Vagina (tissue), 2 donors: ENCODE results near the gene FAM3D.

ENCODE experiments used
- POLR2A ChIP-seq, 2 donors: fragments of 450-650 bp; IDR thresholded peaks; one replicate each; pipeline ENCODE4 v1.6.1; 2017; ENCODE audit warnings: antibody characterized with exemption in 2 of 2, mild to moderate bottlenecking in 2 of 2, moderate library complexity in 2 of 2
- TF ChIP-seq, protein P1 (sequence below), 3 experiments: fragments of 450-650 bp in 2 of 3; fragments of 200-600 bp in 1 of 3; sonication (generic) in 1 of 3; IDR thresholded peaks; one replicate each; pipeline ENCODE4 v1.5.1; 2017 to 2019; ENCODE audit warnings: antibody characterized with exemption in 3 of 3, mild to moderate bottlenecking in 2 of 3, moderate library complexity in 2 of 3

DNA sequence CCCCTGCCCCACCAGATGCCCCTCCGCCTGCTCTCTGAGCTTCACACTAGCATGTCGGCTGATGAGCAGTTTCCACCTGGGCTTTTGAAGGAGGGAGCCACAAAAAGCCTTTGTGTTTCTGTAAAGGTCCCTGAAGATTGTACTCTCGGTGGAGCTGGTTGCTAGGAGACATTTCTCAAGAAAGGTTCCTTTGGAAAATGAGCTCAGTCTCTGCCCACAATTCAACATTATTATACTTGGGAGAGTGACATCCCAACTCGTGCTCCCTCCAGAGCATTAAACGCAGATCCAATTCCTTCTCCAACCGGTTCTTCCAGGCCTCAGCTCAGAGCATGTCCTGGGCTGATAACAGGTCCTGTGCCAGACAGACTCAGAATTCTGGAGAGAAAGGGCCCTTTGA lies 62.5 kb downstream of the FAM3D start:
- TF ChIP-seq, protein P1, sequence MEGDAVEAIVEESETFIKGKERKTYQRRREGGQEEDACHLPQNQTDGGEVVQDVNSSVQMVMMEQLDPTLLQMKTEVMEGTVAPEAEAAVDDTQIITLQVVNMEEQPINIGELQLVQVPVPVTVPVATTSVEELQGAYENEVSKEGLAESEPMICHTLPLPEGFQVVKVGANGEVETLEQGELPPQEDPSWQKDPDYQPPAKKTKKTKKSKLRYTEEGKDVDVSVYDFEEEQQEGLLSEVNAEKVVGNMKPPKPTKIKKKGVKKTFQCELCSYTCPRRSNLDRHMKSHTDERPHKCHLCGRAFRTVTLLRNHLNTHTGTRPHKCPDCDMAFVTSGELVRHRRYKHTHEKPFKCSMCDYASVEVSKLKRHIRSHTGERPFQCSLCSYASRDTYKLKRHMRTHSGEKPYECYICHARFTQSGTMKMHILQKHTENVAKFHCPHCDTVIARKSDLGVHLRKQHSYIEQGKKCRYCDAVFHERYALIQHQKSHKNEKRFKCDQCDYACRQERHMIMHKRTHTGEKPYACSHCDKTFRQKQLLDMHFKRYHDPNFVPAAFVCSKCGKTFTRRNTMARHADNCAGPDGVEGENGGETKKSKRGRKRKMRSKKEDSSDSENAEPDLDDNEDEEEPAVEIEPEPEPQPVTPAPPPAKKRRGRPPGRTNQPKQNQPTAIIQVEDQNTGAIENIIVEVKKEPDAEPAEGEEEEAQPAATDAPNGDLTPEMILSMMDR (IDR thresholded peaks at IDR 0.05) = no peak
- TF ChIP-seq POLR2A (IDR thresholded peaks at IDR 0.05) = no peak
